Left lung (tissue), 10 donors: ENCODE measurements around the gene ZBTB8A. TPM values are rescaled to one million over a fixed set of nuclear protein-coding genes. Genes with fewer than 3 reads are reported as not detected.
"Not testable (repeated sequence)": the region's sequence is repeated elsewhere in the genome, so short reads cannot be mapped to it uniquely, and the experiment has no call there.

Experiments used
- ATAC-seq: fragments of 200-7000 bp; cut with Tn5 transposase; one replicate; pipeline ENCODE4 v1.9.1; 2020; ENCODE audit warnings: moderate library complexity
- DNase-seq, 4 donors: peaks; one replicate each; pipeline ENCODE4 v3.0.0-alpha.2; 2013 to 2020
- H3K27ac ChIP-seq, 2 donors: fragments of 200-600 bp; sonication (generic) in 1 of 2; one replicate each; pipeline versions ENCODE4 v1.5.0 to v1.8.0; 2020 to 2021
- H3K27me3 ChIP-seq, 2 donors: fragments of 200-600 bp; sonication (generic) in 1 of 2; one replicate each; pipeline versions ENCODE4 v1.5.0 to v1.8.0; 2020 to 2021
- H3K36me3 ChIP-seq, 2 donors: fragments of 200-600 bp; sonication (generic) in 1 of 2; one replicate each; pipeline versions ENCODE4 v1.5.0 to v1.8.0; 2020 to 2021
- H3K4me1 ChIP-seq, 2 donors: fragments of 200-600 bp; one replicate each; pipeline ENCODE4 v1.8.0; 2021
- H3K4me3 ChIP-seq, 2 donors: fragments of 200-600 bp; sonication (generic) in 1 of 2; one replicate each; pipeline versions ENCODE4 v1.5.0 to v1.8.0; 2020 to 2021; ENCODE audit warnings: mild to moderate bottlenecking in 1 of 2
- H3K9me3 ChIP-seq, 2 donors: fragments of 200-600 bp; sonication (generic) in 1 of 2; one replicate each; pipeline versions ENCODE4 v1.5.0 to v1.8.0; 2020 to 2021
- intact Hi-C, 2 donors: fragments of 100-400 bp; cut with DNase I; formaldehyde crosslinking; loops; one replicate each; pipeline versions ENCODE4 v1.11.2 to v1.14.2; 2022
- polyA plus RNA-seq, 6 donors: library from polyadenylated mRNA; unstranded; fragments of 120-200 nt; gene quantifications; one replicate each; pipeline ENCODE4 v1.2.1, GENCODE V29; 2013; ENCODE audit not compliant: insufficient read length in 6 of 6
- total RNA-seq, 2 donors: library from RNA; stranded (reverse); fragmentation: NEBNext Ultra II Directional; extraction: Animal tissue kit (Norgen Biotek cat#: 25700); gene quantifications; one replicate each; pipeline ENCODE4 v1.2.1, GENCODE V29; 2021
- TF ChIP-seq, protein P1 (sequence below), 2 donors: fragments of 200-600 bp; sonication (generic) in 1 of 2; IDR thresholded peaks; one replicate each; pipeline versions ENCODE4 v1.5.0 to v1.8.0; 2021; ENCODE audit warnings: antibody characterized with exemption in 2 of 2
- donor health status: DM: no; HTN: yes; CAD: no.
- donor health status: DM: no; HTN: no; CAD: no.

Gene ZBTB8A
- total and polyA plus RNA-seq, 8 donors: 8.6 to 17.3 (median 14.4) TPM

DNA sequence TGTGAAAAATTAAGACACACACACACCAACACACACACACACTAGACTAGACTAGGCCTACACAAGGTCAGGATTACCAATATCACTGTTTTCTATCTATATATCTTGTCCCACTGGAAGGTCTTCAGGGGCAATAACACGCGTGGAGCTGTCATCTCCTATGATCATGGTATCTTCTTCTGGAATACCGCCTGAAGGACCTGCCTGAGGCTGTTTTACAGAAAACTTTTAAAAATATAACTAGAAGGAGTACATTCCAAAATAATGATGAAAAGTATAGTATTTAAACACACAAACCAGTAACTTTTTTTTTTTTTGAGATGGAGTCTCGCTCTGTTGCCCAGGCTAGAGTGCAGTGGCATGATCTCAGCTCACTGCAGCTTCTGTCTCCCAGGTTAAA is 20.3 kb upstream of the ZBTB8A start:
- intact Hi-C loops: no loop called here
- TF ChIP-seq, protein P1, sequence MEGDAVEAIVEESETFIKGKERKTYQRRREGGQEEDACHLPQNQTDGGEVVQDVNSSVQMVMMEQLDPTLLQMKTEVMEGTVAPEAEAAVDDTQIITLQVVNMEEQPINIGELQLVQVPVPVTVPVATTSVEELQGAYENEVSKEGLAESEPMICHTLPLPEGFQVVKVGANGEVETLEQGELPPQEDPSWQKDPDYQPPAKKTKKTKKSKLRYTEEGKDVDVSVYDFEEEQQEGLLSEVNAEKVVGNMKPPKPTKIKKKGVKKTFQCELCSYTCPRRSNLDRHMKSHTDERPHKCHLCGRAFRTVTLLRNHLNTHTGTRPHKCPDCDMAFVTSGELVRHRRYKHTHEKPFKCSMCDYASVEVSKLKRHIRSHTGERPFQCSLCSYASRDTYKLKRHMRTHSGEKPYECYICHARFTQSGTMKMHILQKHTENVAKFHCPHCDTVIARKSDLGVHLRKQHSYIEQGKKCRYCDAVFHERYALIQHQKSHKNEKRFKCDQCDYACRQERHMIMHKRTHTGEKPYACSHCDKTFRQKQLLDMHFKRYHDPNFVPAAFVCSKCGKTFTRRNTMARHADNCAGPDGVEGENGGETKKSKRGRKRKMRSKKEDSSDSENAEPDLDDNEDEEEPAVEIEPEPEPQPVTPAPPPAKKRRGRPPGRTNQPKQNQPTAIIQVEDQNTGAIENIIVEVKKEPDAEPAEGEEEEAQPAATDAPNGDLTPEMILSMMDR (IDR thresholded peaks at IDR 0.05): no peak
- peaks cover 0 to 11% of the 10 kb centered on the region in 2 donors for H3K4me1 ChIP-seq
- no peaks in the 10 kb centered on the region for H3K9me3 ChIP-seq
- ATAC-seq (no peak), DNase-seq (no peak)
- H3K36me3 ChIP-seq: no peaks in the 10 kb centered on the region
- H3K27me3 ChIP-seq: no peaks in the 10 kb centered on the region
- H3K27ac ChIP-seq: no peak overlapping the region
- H3K4me3 ChIP-seq: no peak overlapping the region

DNA sequence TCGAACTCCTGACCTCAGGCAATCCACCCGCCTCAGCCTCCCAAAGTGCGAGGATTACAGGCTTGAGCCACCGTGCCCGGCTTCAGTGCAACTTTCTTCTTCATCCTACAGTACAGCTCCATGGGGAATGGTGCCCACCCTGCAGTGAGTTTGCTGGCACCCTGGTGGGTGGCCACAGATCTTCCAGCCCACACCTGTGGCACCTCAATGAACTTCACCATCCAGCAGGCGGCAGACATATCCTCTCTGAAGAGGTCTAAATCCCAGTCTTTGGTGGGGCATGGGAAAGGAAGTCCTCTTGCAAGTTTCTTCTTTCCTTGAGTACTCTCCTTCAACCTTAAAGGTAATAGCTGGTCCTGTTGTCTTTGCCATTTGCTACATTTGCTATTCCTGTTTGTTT is 18.1 kb upstream of the ZBTB8A start:
- no peaks in the 10 kb centered on the region for H3K27me3 ChIP-seq
- peaks cover 0 to 11% of the 10 kb centered on the region in 2 donors for H3K4me1 ChIP-seq
- H3K27ac ChIP-seq: no peak overlapping the region
- H3K9me3 ChIP-seq: no peaks in the 10 kb centered on the region
- ATAC-seq (no peak), DNase-seq (no peak)
- TF ChIP-seq, protein P1 (IDR thresholded peaks at IDR 0.05): no peak
- no peaks in the 10 kb centered on the region for H3K36me3 ChIP-seq
- H3K4me3 ChIP-seq: peak overlapping the region in 1 of 2 donors; percentile 30
- intact Hi-C loops: no loop called here

DNA sequence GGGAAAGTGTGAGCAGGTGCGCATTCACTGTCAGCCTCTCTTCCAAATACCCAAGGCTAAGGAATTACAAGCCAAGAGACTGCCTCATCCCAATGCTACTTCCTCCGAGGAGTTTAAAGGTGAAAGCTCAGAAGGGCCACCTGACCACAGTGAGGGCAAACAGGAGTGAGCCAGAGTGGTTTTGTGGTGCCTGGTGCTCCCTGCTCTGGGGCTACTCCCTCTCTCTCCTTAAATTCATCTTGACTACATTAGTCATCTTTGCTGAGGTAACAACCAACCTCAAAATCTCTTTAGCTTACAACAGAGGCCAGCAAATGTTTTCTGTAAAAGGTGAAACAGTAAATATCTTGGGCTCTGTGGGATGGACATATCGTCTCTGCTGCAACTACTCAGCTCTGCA is 14.2 kb upstream of the ZBTB8A start:
- Histone ChIP-seq H3K36me3 (no peaks in the 10 kb centered on the region), H3K4me1 (peaks cover 0 to 10% of the 10 kb centered on the region in 2 donors), H3K27ac (no peak overlapping the region), H3K4me3 (no peak overlapping the region), H3K9me3 (no peaks in the 10 kb centered on the region), H3K27me3 (no peaks in the 10 kb centered on the region)
- DNase-seq (no peak), ATAC-seq (peak; percentile 42)
- TF ChIP-seq, protein P1 (IDR thresholded peaks at IDR 0.05): no peak
- intact Hi-C loops: no loop called here

DNA sequence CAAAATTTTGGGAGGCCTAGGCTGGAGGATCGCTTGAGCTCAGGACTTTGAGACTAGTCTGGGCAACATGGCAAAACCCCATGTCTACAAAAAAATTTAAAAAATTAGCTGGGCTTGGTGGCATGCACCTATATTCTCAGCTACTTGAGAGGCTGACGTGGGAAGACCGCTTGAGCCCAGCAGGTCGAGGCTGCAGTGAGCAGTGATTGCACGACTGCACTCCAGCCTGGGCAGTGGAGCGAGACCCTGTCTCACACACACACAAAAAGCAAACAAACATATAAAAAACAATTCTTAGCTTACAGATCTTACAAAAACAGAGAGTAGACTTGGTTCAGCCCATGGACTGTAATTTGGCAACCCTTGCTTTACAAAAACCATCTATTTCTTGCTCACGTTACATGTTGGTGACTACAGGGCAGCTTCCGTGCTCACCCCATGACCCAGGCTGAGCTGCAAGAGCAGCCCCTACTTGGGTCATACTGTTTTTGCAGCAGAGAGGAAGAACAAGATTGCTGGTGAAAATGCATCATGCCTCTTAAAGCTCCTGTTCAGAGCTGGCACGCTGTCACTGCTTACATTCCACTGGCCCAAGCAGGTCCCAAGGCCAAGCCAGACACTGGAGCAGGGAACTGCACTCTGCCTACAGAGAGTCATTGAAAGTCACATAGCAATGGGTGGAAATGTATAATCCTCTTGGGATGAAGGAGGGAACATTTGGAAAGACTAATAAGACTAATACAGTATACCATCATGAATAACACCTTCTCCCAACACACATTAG is 13.4 kb upstream of the ZBTB8A start:
- DNase-seq (no peak), ATAC-seq (peak; percentile 76)
- H3K4me3 ChIP-seq: no peak overlapping the region
- no peak overlapping the region for H3K27ac ChIP-seq
- intact Hi-C loops: no loop called here
- no peaks in the 10 kb centered on the region for H3K9me3 ChIP-seq
- TF ChIP-seq, protein P1 (IDR thresholded peaks at IDR 0.05): no peak
- no peaks in the 10 kb centered on the region for H3K36me3 ChIP-seq
- H3K27me3 ChIP-seq: no peaks in the 10 kb centered on the region
- peaks cover 0 to 2% of the 10 kb centered on the region in 2 donors for H3K4me1 ChIP-seq

DNA sequence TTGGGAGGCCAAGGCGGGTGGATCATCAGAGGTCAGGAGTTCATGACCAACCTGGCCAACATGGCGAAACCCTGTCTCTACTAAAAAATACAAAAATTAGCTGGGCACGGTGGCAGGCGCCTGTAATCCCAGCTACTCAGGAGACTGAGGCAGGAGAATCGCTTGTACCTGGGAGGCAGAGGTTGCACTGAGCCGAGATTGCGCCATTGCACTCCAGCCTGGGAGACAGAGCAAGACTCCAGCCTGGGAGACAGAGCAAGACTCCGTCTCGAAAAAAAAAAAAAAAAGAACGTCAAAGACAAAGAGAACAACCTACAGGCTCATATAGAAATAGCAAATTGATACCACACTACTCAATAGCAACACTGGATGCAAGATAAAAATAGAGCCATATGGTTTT is 10.7 kb upstream of the ZBTB8A start:
- H3K27ac ChIP-seq, DNase-seq, H3K4me3 ChIP-seq, intact Hi-C loops, H3K4me1 ChIP-seq, H3K36me3 ChIP-seq, H3K27me3 ChIP-seq, ATAC-seq, H3K9me3 ChIP-seq: not testable (repeated sequence)
